GM12874 (cell line): ENCODE measurements around the gene FAM193B.

ENCODE experiments used
- CTCF ChIP-seq: IDR thresholded peaks from 2 replicates; pipeline ENCODE4 v1.5.1; 2011; ENCODE audit warnings: low read depth, mild to moderate bottlenecking, control low read depth, low read length, moderate library complexity; ENCODE audit not compliant: insufficient read depth

Gene FAM193B

GRCh38 chr5:177490311-177490991 is 63.9 kb downstream of the FAM193B start:
- no peak for TF ChIP-seq CTCF

- TF ChIP-seq CTCF: no peak
Measured at GRCh38 chr5:177489119-177489716, 65.1 kb downstream of the FAM193B start.

- TF ChIP-seq CTCF: no peak
Measured at GRCh38 chr5:177487975-177488374, 66.4 kb downstream of the FAM193B start.

- no peak for TF ChIP-seq CTCF
Measured at GRCh38 chr5:177487144-177487543, 67.2 kb downstream of the FAM193B start.

- TF ChIP-seq CTCF: no peak
Measured at GRCh38 chr5:177486256-177486655, 68.1 kb downstream of the FAM193B start.

GRCh38 chr5:177484902-177485549 is 69.3 kb downstream of the FAM193B start:
- no peak for TF ChIP-seq CTCF

- no peak for TF ChIP-seq CTCF
Measured at GRCh38 chr5:177483994-177484901, 70.1 kb downstream of the FAM193B start.
